Stimulated activated CD4-positive, alpha-beta T cell treated with anti-CD3 and anti-CD28 coated beads, Interleukin-1b, Interleukin-23, amount 100 ng/mL, for 4 hours (primary cell): ENCODE results near the gene SNRPA.
"Not testable (repeated sequence)": the region's sequence is repeated elsewhere in the genome, so short reads cannot be mapped to it uniquely, and the experiment has no call there.

Experiments
- DNase-seq, 2 donors: peaks; one replicate each; pipeline ENCODE4 v3.0.0-alpha.2; 2020; ENCODE audit warnings: low read depth in 2 of 2

Gene SNRPA

GRCh38 chr19:40801426-40802299 lies 50.7 kb downstream of the SNRPA start:
- DNase-seq = no peak

- DNase-seq = no peak
Measured at GRCh38 chr19:40802300-40803169, 51.5 kb downstream of the SNRPA start.

GRCh38 chr19:40803170-40803856 lies 52.3 kb downstream of the SNRPA start:
- no peak for DNase-seq

GRCh38 chr19:40803857-40804782 lies 53.1 kb downstream of the SNRPA start:
- no peak for DNase-seq

- no peak for DNase-seq
Measured at GRCh38 chr19:40804783-40805242, 53.8 kb downstream of the SNRPA start.

GRCh38 chr19:40805258-40805868 lies 54.4 kb downstream of the SNRPA start:
- DNase-seq = no peak

- DNase-seq = peak; percentile 68 to 69
Measured at GRCh38 chr19:40806423-40807146, 55.6 kb downstream of the SNRPA start.

- DNase-seq = no peak
Measured at GRCh38 chr19:40807147-40808020, 56.4 kb downstream of the SNRPA start.

- DNase-seq = no peak
Measured at GRCh38 chr19:40808021-40808325, 57.0 kb downstream of the SNRPA start.

- DNase-seq = no peak
Measured at GRCh38 chr19:40808497-40808896, 57.5 kb downstream of the SNRPA start.

- no peak for DNase-seq
Measured at GRCh38 chr19:40809358-40810086, 58.5 kb downstream of the SNRPA start.

- no peak for DNase-seq
Measured at GRCh38 chr19:40810160-40810559, 59.2 kb downstream of the SNRPA start.

- DNase-seq = peak in 1 of 2 donors; percentile 32
Measured at GRCh38 chr19:40810649-40811408, 59.8 kb downstream of the SNRPA start.

- DNase-seq = no peak
Measured at GRCh38 chr19:40811478-40812341, 60.7 kb downstream of the SNRPA start.

GRCh38 chr19:40812571-40812970 lies 61.6 kb downstream of the SNRPA start:
- DNase-seq = not testable (repeated sequence)

GRCh38 chr19:40813182-40813581 lies 62.2 kb downstream of the SNRPA start:
- DNase-seq = no peak
